Fibroblast of lung (primary cell): ENCODE results near the gene DYSF.

ENCODE experiments used
- CTCF ChIP-seq, 2 donors: IDR thresholded peaks in 1 of 2; conservative IDR thresholded peaks in 1 of 2; 1 replicate in 1 of 2; 2 replicates in 1 of 2; pipeline ENCODE4 v1.5.1; 2011 to 2012; ENCODE audit warnings: low read length in 2 of 2, control low read depth in 1 of 2, inconsistent platforms in 1 of 2, low read depth in 1 of 2, mild to moderate bottlenecking in 1 of 2
- EZH2 ChIP-seq: IDR thresholded peaks from 2 replicates; pipeline ENCODE4 v1.5.1; 2012; ENCODE audit warnings: low read length, control low read depth, mild to moderate bottlenecking; ENCODE audit errors: missing control alignments

GRCh38 chr2:71633086-71633485 lies 179.7 kb downstream of the DYSF start:
- TF ChIP-seq CTCF (conservative IDR thresholded peaks at IDR 0.05 in 1 of 2, IDR thresholded peaks at IDR 0.05 in 1 of 2; ENCODE audit: low read depth in 1 of 2, low read length in 2 of 2) (no peak), EZH2 (no peak)
